K562 (cell line): ENCODE results near the gene ZNF862. TPM values are rescaled to one million over a fixed set of nuclear protein-coding genes. Genes with fewer than 3 reads are reported as not detected.
A peak's percentile ranks its signal among the peaks of the same experiment; 100 is the strongest.

Experiments
- ATAC-seq: fragments of 200-7000 bp; cut with Tn5 transposase; 3 replicates; pipeline ENCODE4 v1.9.1; 2020; ENCODE audit warnings: moderate library complexity
- BruUV-seq: library from RNA; stranded (reverse); fragments of 400-500 nt; replicated peaks from 2 replicates; lab custom pipeline; 2021; lab: Mats Ljungman, UMichigan
- CTCF ChIA-PET: fragments of 300-600 bp; formaldehyde crosslinking; extraction: SDS; loops from one replicate; lab custom pipeline; 2021; ENCODE audit warnings: low intra/inter-chr PET ratio; lab: Yijun Ruan, JAX
- POLR2A ChIA-PET: fragments of 300-600, 350-650 bp; sonication (Branson Sonifier 250); formaldehyde crosslinking; extraction: SDS; loops from one replicate; lab custom pipeline; 2021; ENCODE audit warnings: antibody characterized with exemption, inconsistent platforms; lab: Yijun Ruan, JAX
- DNase-seq, 4 experiments: peaks; one replicate each; pipeline versions ENCODE4 v3.0.0 to v3.0.0-alpha.2; 2011 to 2018; ENCODE audit warnings: low spot score in 3 of 4, mixed read lengths in 3 of 4; ENCODE audit errors: extremely low read depth in 1 of 4
- FAIRE-seq: peaks from 2 replicates; lab custom pipeline; 2011; peaks lifted over from hg19 to GRCh38; lab: Jason Lieb, UNC
- H2AFZ ChIP-seq: 2 replicates; pipeline ENCODE4 v1.6.0; 2011; ENCODE audit warnings: low read depth, low read length, control low read depth, inconsistent platforms
- H3K27ac ChIP-seq: fragments of 200-600 bp; 3 replicates; pipeline ENCODE4 v1.8.0; 2011; ENCODE audit warnings: low read depth, mild to moderate bottlenecking, control low read depth, inconsistent platforms, low read length, moderate library complexity, mixed read lengths; ENCODE audit errors: extremely low read depth
- H3K27me3 ChIP-seq, 2 experiments: fragments of 300-600 bp in 1 of 2; 2 replicates in 1 of 2; 3 replicates in 1 of 2; pipeline versions ENCODE4 v1.6.0 to v1.8.0; 2011; ENCODE audit warnings: inconsistent platforms in 2 of 2, low read length in 2 of 2, mild to moderate bottlenecking in 1 of 2, mixed read lengths in 1 of 2, moderate library complexity in 1 of 2; ENCODE audit not compliant: control insufficient read depth in 2 of 2, insufficient read depth in 2 of 2
- H3K36me3 ChIP-seq: fragments of 300-600 bp; 3 replicates; pipeline ENCODE4 v1.8.0; 2011; ENCODE audit warnings: mild to moderate bottlenecking, low read length, inconsistent platforms; ENCODE audit not compliant: control insufficient read depth, insufficient read depth
- H3K4me1 ChIP-seq, 2 experiments: fragments of 200-600 bp in 1 of 2; replicated peaks in 1 of 2; 2 replicates in 1 of 2; 3 replicates in 1 of 2; pipeline versions ENCODE4 v1.5.1 to v1.8.0; 2011; ENCODE audit warnings: inconsistent platforms in 2 of 2, low read length in 2 of 2, mild to moderate bottlenecking in 1 of 2, mixed read lengths in 1 of 2, moderate library complexity in 1 of 2; ENCODE audit not compliant: control insufficient read depth in 2 of 2, insufficient read depth in 2 of 2
- H3K4me2 ChIP-seq: 2 replicates; pipeline ENCODE4 v1.6.1; 2011; ENCODE audit warnings: low read length, control low read depth, inconsistent platforms, mixed read lengths; ENCODE audit not compliant: insufficient read depth
- H3K4me3 ChIP-seq: fragments of 200-600 bp; sonication (generic), shearing (Covaris generic); 2 replicates; pipeline ENCODE4 v1.5.1; 2016; ENCODE audit warnings: control low read depth, inconsistent platforms
- H3K79me2 ChIP-seq: fragments of 200-600 bp; 3 replicates; pipeline ENCODE4 v1.8.0; 2011; ENCODE audit warnings: low read length, inconsistent platforms; ENCODE audit not compliant: control insufficient read depth, insufficient read depth
- H3K9ac ChIP-seq, 2 experiments: 2 replicates each; pipeline versions ENCODE4 v1.6.0 to v1.6.1; 2011; ENCODE audit warnings: low read depth in 2 of 2, low read length in 2 of 2, control low read depth in 1 of 2, inconsistent platforms in 1 of 2, mild to moderate bottlenecking in 1 of 2, mixed read lengths in 1 of 2; ENCODE audit not compliant: insufficient read depth in 1 of 2
- H3K9me1 ChIP-seq: one replicate; pipeline ENCODE4 v1.6.0; 2011; ENCODE audit warnings: inconsistent platforms, mild to moderate bottlenecking, low read length, moderate library complexity; ENCODE audit not compliant: control insufficient read depth, insufficient read depth
- H3K9me3 ChIP-seq: replicated peaks from 2 replicates; pipeline ENCODE4 v1.5.1; 2011; ENCODE audit warnings: low read depth, low read length, inconsistent platforms; ENCODE audit not compliant: control insufficient read depth, insufficient read depth
- H4K20me1 ChIP-seq: replicated peaks from 2 replicates; pipeline ENCODE4 v1.6.1; 2011; ENCODE audit warnings: low read length, inconsistent platforms, mixed read lengths; ENCODE audit not compliant: control insufficient read depth, insufficient read depth
- CBX3 ChIP-seq, 2 experiments: IDR thresholded peaks; 1 replicate in 1 of 2; 2 replicates in 1 of 2; pipeline ENCODE4 v1.6.1; 2012; ENCODE audit warnings: inconsistent platforms in 2 of 2, low read length in 2 of 2, borderline replicate concordance in 1 of 2, control low read depth in 1 of 2
- CTCF ChIP-seq, 3 experiments: IDR thresholded peaks in 2 of 3; conservative IDR thresholded peaks in 1 of 3; 2 replicates each; pipeline ENCODE4 v1.5.1; 2011 to 2012; ENCODE audit warnings: low read length in 3 of 3, mild to moderate bottlenecking in 3 of 3, control low read depth in 2 of 3, improper control_type of control experiment in 1 of 3, inconsistent platforms in 1 of 3, low read depth in 1 of 3, mixed read lengths in 1 of 3, moderate library complexity in 1 of 3; ENCODE audit not compliant: insufficient read depth in 2 of 3
- CTCFL ChIP-seq: IDR thresholded peaks from 2 replicates; pipeline ENCODE4 v1.6.1; 2011; ENCODE audit warnings: borderline replicate concordance, low read depth, mild to moderate bottlenecking, moderate library complexity, low read length; ENCODE audit not compliant: insufficient read depth, poor library complexity, severe bottlenecking
- E2F4 ChIP-seq: sonication (generic); formaldehyde crosslinking; IDR thresholded peaks from 2 replicates; pipeline ENCODE4 v1.8.0; 2022; ENCODE audit warnings: mild to moderate bottlenecking, low read depth, missing genetic modification reagents
- E2F6 ChIP-seq, 2 experiments: IDR thresholded peaks; 2 replicates each; pipeline ENCODE4 v1.6.1; 2011; ENCODE audit warnings: borderline replicate concordance in 1 of 2, control low read depth in 1 of 2, low read depth in 1 of 2, low read length in 1 of 2, mild to moderate bottlenecking in 1 of 2, mixed read lengths in 1 of 2, moderate library complexity in 1 of 2; ENCODE audit not compliant: insufficient read depth in 1 of 2, insufficient read length in 1 of 2, poor library complexity in 1 of 2, severe bottlenecking in 1 of 2; ENCODE audit errors: extremely low read depth in 1 of 2
- ETV6 ChIP-seq, 3 experiments: fragments of 150-350 bp in 1 of 3; sonication (generic) in 1 of 3; formaldehyde crosslinking in 1 of 3; IDR thresholded peaks; 2 replicates each; pipeline versions ENCODE4 v1.6.1 to v1.8.0; 2014 to 2022; ENCODE audit warnings: borderline replicate concordance in 2 of 3, low read depth in 2 of 3, antibody characterized with exemption in 1 of 3, low read length in 1 of 3, mild to moderate bottlenecking in 1 of 3, missing genetic modification reagents in 1 of 3
- GATA2 ChIP-seq: sonication (generic); formaldehyde crosslinking; IDR thresholded peaks from 2 replicates; pipeline ENCODE4 v1.4.0; 2020; ENCODE audit warnings: mild to moderate bottlenecking, missing genetic modification reagents
- HDAC2 ChIP-seq: fragments of 450-650 bp; IDR thresholded peaks from 2 replicates; pipeline ENCODE4 v1.6.1; 2016; ENCODE audit warnings: mild to moderate bottlenecking
- KDM5B ChIP-seq: fragments of 200-600 bp; sonication (generic); IDR thresholded peaks from 2 replicates; pipeline ENCODE4 v1.6.1; 2012; ENCODE audit warnings: low read depth, mild to moderate bottlenecking, moderate library complexity, low read length, control low read depth, inconsistent platforms; ENCODE audit not compliant: insufficient replicate concordance
- RAD21 ChIP-seq, 2 experiments: fragments of 250-450 bp in 1 of 2; fragments of 450-650 bp in 1 of 2; sonication (Bioruptor Pico) in 1 of 2; formaldehyde crosslinking in 1 of 2; IDR thresholded peaks in 1 of 2; conservative IDR thresholded peaks in 1 of 2; 2 replicates each; pipeline versions ENCODE4 v1.4.0 to v1.8.0; 2020 to 2022; ENCODE audit warnings: mild to moderate bottlenecking in 2 of 2, moderate library complexity in 1 of 2
- RHOXF2B ChIP-seq: fragments of 250-450 bp; sonication (Bioruptor Pico); conservative IDR thresholded peaks from 2 replicates; pipeline ENCODE4 v1.5.1; 2021
- RNF2 ChIP-seq: sonication (generic); IDR thresholded peaks from 2 replicates; pipeline ENCODE4 v1.6.1; 2016
- THAP7 ChIP-seq: fragments of 250-450 bp; sonication (Bioruptor Pico); IDR thresholded peaks from 2 replicates; pipeline ENCODE4 v1.5.0; 2021
- WGBS: fragments of 100-300 bp; shearing (Covaris generic); methylation state at CpG from one replicate; pipeline ENCODE4 v1.1.6; 2016; ENCODE audit warnings: low coverage, mixed read lengths; ENCODE audit not compliant: insufficient coverage; ENCODE audit errors: missing lambda C conversion rate; 5-methylcytosine and 5-hydroxymethylcytosine counted together
- in situ Hi-C: fragments of 300-500 bp; cut with MboI; formaldehyde crosslinking; loops from 4 replicates; pipeline ENCODE4 v1.15.0; 2018; ENCODE audit warnings: inconsistent platforms, mixed read lengths
- intact Hi-C: fragments of 100-400 bp; cut with micrococcal nuclease; formaldehyde crosslinking; loops from 2 replicates; pipeline ENCODE4 v1.14.2; 2022
- polyA plus RNA-seq, 8 experiments: library from polyadenylated mRNA; depleted of rRNA in 4 of 8; stranded (reverse) in 5 of 8; unstranded in 3 of 8; fragments of >200 nt; fragmentation: Nextera tagmentation in 2 of 8; fragmentation: Illumina TruSeq in 1 of 8; extraction: Ambion mirVana in 2 of 8; extraction: Trizol in 1 of 8; gene quantifications; 2 replicates each; pipeline versions ENCODE4 v1.2.1 to v1.2.3, GENCODE V29; 2011 to 2014; ENCODE audit warnings: inconsistent platforms in 1 of 8, missing spikeins in 1 of 8
- total RNA-seq, 7 experiments: library from RNA; depleted of rRNA in 6 of 7; stranded (reverse); fragments of >200 nt in 6 of 7; fragmentation: Illumina TruSeq in 2 of 7; extraction: Trizol in 2 of 7; gene quantifications; 2 replicates each; pipeline versions ENCODE4 v1.2.1 to v1.2.3, GENCODE V29; 2011 to 2021; ENCODE audit warnings: low replicate concordance in 1 of 7

The ZNF862 gene
- total and polyA plus RNA-seq, 9 of the 15 experiments (the other 6 are each of a cell fraction or from before 2014, with no cell fraction given): 1.1 to 3.9 (median 2.6) TPM

- Histone ChIP-seq H4K20me1 (peaks cover 29% of the 10 kb centered on the region), H3K36me3 (no peaks in the 10 kb centered on the region), H3K4me3 (no peak overlapping the region), H3K4me2 (no peak overlapping the region), H3K27ac (no peak overlapping the region), H3K9me1 (peaks cover 4% of the 10 kb centered on the region), H2AFZ (no peak overlapping the region), H3K79me2 (no peaks in the 10 kb centered on the region), H3K27me3 (peaks cover 7 to 76% of the 10 kb centered on the region in 2 experiments; a peak in 4 of 5 replicates), H3K9ac (peak overlapping the region in 1 of 2 experiments; percentile 42; a peak in 1 of 4 replicates), H3K9me3 (no peaks in the 10 kb centered on the region), H3K4me1 (peaks cover 3 to 57% of the 10 kb centered on the region in 2 experiments; a peak in 3 of 5 replicates)
- 0% methylated on average over 3 of the region's 3 CpGs for WGBS
- no TSS peak for BruUV-seq
- ATAC-seq: peak; percentile 38
- FAIRE-seq: peak; percentile 77
- peak in 2 of 4 experiments; percentile 56 for DNase-seq
- in situ Hi-C loops (no loop called here), intact Hi-C loops (no loop called here)
- ChIA-PET POLR2A (interaction anchor here (1.2 kb wide), 1 partner anchor 9 kb away, joined by 4 read pairs; no protein-coding TSS in a partner anchor), CTCF (no interaction called here)
- TF ChIP-seq THAP7 (CRISPR knock-in tag): no peak
- no peak for TF ChIP-seq KDM5B
- no peak for TF ChIP-seq CBX3 (IDR thresholded peaks at IDR 0.05; ENCODE audit: borderline replicate concordance in 1 of 2, low read length in 2 of 2)
- no peak for TF ChIP-seq ETV6 (IDR thresholded peaks at IDR 0.05; ENCODE audit: borderline replicate concordance in 1 of 2, low read depth in 2 of 2, low read length in 1 of 2)
- TF ChIP-seq ETV6 (CRISPR knock-in tag; IDR thresholded peaks at IDR 0.05; ENCODE audit: borderline replicate concordance): no peak
- TF ChIP-seq CTCFL: peak; percentile 79
- no peak for TF ChIP-seq RNF2
- 0 out of 4 replicates have a peak, but pooled peaks of 1 of the 2 experiments have one; percentile 6 for TF ChIP-seq RAD21 (CRISPR knock-in tag; conservative IDR thresholded peaks at IDR 0.05 in 1 of 2, IDR thresholded peaks at IDR 0.05 in 1 of 2)
- no peak for TF ChIP-seq E2F4
- peak; percentile 72 for TF ChIP-seq GATA2 (CRISPR knock-in tag)
- no peak for TF ChIP-seq HDAC2
- peak; percentile 45 to 62 (median 51) for TF ChIP-seq CTCF (IDR thresholded peaks at IDR 0.05 in 2 of 3, conservative IDR thresholded peaks at IDR 0.05 in 1 of 3; ENCODE audit: insufficient read depth in 2 of 3, low read depth in 1 of 3, low read length in 3 of 3)
- TF ChIP-seq E2F6 (IDR thresholded peaks at IDR 0.05; ENCODE audit: borderline replicate concordance in 1 of 2, extremely low read depth in 1 of 2, insufficient read depth in 1 of 2, insufficient read length in 1 of 2, low read depth in 1 of 2, low read length in 1 of 2, poor library complexity in 1 of 2, severe bottlenecking in 1 of 2): no peak
- no peak for TF ChIP-seq RHOXF2B (CRISPR knock-in tag)
Measured at GRCh38 chr7:149811221-149811620, 27.0 kb upstream of the ZNF862 start.
